Panc1 (cell line): ENCODE data around the gene AHCY.

Source experiments
- CTCF ChIP-seq: fragments of 450-650 bp; IDR thresholded peaks from 2 replicates; pipeline ENCODE4 v1.5.1; 2017; ENCODE audit warnings: mild to moderate bottlenecking
- POLR2AphosphoS5 ChIP-seq: IDR thresholded peaks from 2 replicates; pipeline ENCODE4 v1.6.1; 2012; ENCODE audit warnings: mild to moderate bottlenecking, low read depth, low read length, moderate library complexity
- REST ChIP-seq, 2 experiments: IDR thresholded peaks; 2 replicates each; pipeline ENCODE4 v1.6.1; 2011 to 2012; ENCODE audit warnings: low read depth in 2 of 2, control low read depth in 1 of 2, low read length in 1 of 2, mild to moderate bottlenecking in 1 of 2, moderate library complexity in 1 of 2; ENCODE audit not compliant: insufficient read depth in 1 of 2

- TF ChIP-seq CTCF (no peak), REST (IDR thresholded peaks at IDR 0.05; ENCODE audit: insufficient read depth in 1 of 2, low read depth in 2 of 2, low read length in 1 of 2) (no peak), POLR2AphosphoS5 (no peak)
Observed at GRCh38 chr20:34231634-34232033, 71.5 kb downstream of the AHCY start.
